HK-2 (cell line): Measurements from ENCODE around the gene SCN7A.

Experiments
- DNase-seq: peaks from one replicate; pipeline ENCODE4 v3.0.0-alpha.2; 2018; ENCODE audit not compliant: unreplicated experiment

Gene SCN7A

DNA sequence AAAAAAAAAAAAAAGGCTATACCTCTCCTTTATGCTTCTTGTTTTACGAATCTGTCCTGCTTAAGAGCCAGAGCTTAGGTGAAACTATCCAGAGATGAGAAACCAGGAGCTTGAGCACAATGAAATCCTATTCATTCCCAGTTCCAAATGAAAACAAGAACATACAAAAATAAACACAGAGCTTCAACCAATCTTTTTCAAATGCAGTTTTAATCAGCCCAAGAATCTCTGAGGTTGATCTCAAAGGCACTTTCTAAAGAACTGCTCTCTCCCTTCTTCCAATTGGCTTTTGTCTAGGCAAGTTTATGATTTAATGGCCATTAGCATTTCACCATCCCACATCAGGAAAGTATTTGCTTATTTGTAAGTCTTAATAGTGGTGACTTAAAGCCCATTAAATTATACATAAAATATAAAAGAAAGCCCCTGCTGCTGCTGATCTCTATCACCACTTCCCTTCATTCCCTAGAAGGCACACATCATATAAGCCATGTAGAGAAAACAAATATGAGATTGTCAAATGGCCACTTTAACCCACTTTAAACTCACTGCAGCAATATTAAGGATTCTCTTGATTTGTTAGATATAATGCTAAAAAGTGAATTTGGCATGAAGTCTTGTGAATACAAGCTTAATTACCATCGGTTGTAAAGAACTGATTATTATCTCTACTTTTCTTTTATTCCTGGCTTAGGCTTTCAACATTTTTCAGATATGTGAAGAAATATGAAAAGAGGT is 89.0 kb downstream of the SCN7A start:
- DNase-seq: no peak

DNA sequence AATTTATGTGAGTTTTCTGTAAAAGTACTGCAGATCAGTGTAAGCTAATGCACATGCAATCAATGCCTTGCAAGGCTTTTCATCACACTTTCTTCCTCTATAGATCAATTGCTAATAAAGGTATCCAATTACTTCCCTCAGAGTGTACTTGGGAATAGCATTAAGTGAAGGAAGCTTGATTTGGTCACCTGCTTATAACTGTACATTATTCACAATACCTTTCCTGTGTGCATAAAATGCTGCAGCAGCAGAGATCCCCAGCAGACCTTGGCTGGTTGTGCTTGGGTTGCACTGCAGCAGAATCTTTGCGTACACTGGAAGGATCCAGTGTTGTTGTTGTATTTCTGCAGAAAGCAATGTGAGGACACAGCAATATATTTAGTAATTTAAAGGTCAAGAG is 99.8 kb downstream of the SCN7A start:
- DNase-seq: no peak

DNA sequence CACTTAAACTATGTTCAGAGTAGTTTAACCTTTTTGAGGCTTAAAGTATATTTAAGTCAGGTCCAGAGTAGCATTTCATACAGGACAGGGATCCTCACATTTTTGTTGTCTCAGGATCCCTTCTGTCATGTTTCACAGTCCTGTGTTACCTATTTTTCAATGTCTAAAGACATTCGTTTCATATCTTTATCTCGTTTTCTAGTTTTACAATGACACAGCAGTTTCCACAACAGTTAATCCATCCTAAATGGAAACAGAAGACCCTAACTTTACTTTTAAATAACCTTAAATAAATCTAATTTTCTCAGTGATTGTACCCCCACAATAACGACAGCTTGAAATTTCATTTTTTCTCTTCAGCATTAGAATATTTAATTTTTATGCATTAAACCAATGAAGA is 101.0 kb downstream of the SCN7A start:
- DNase-seq: no peak

DNA sequence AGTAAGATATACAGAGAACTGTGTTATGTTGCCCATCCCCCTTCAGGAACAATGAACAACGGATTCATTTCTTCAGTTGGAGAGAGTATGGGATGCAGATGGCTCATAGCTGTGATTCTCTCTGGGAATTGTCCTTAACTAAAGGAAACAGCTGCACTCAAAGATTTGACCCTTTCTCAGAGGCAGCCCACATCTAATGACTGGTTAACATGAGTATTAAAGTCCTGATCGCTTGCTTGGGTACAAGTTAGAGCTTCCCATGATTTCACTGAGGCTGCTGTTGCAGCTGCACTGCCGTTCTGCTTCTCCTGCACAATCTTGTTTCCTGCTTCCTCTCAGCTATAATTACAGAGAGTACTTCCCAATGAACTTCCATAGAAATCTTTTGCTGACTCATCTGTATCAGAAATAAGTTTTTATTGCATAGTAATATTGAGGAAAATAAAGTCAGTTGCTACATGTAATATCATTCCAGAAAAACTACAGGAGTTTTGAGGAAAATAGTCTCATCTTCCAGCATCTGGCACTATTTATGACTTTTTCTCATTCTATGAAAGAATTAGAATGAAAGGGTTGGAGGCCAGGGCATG is 105.5 kb downstream of the SCN7A start:
- no peak for DNase-seq

DNA sequence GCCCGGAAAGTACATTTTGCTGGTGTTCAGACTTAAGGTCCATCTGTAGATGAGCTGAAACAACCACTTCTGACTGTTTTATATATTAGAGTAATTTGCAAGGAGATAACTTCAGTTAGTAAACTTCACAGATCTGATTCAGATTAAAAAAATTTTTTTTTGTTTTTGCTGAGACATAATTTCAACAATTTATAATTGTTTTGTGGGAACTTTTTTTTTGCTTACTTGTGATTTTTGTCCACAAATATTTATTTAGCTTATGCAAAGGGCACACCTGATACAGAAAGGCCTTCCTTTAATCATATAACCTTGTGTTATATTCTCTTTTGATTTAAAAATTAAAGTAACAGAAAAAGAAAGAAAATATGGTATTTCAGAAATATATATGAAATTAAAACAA is 108.7 kb downstream of the SCN7A start:
- no peak for DNase-seq

DNA sequence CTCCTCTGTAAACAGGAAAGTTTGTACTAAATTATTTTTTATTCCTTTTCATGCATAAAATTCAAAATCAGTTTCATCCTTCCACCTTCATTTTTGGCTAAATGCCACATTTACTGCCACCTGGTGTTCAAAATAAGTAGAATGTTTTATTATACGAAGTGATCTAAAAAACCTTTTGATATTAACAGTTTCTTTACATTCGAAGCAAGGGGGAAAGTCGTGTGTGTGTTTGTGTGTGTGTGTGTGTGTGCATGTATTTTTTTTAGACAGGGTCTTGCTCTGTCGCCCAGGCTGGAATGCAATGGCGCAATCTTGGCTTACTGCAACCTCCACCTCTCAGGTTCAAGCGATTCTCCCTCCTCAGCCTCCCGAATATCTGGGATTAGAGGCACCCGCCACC is 109.3 kb downstream of the SCN7A start:
- DNase-seq: no peak

DNA sequence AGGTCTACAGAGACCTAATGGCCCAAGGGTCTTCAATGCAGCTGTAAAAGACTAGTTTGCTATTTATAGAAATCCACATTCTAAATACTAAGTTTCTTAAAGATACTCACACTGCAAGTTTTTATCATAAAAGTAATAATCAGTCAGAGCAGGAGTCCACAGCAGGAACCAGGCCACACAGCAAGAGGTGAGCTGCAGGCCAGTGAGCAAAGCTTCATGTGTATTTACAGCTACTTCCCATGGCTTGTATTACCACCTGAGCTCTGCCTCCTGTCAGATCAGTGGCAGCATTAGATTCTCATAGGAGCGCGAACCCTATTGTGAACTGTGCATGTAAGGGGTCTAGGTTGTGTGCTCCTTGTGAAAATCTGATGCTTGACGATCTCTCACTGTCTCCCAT is 111.6 kb downstream of the SCN7A start:
- no peak for DNase-seq

DNA sequence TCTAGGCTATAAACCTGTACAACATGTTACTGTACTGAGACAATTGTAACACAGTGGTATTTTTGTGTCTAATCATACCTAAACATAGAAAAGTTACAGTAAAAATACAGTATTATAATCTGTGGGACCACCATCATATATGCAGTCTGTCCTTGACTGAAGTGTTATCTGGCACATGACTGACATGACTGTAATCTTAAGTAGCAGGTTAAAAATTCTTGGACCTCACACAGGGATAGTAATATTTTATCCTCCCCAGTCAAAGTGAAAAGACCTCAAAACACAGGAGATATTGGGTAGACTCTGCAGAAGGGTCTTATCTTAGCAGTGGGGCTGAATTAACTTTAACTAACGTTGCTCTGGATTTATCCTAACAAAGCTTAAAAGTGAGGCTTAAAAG is 113.4 kb downstream of the SCN7A start:
- DNase-seq: no peak

DNA sequence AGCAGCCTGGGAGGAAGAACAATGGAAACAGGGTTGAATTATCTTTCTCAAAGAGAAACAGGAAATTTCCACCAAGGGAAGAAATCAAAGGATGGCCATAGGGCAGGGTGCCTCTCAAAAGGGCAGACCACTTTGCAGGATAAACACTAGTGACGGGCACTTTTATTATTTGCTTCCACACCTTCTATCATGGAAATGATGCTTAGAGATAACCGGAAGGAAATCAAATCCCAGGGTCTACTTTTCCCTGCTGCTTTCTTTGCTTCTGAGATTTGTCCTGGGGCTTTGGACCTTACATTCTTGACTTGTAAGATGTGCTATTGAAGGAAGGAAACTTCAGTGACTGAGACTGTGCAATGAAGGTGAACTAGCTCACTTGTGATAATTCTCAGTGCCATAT is 117.2 kb downstream of the SCN7A start:
- no peak for DNase-seq

DNA sequence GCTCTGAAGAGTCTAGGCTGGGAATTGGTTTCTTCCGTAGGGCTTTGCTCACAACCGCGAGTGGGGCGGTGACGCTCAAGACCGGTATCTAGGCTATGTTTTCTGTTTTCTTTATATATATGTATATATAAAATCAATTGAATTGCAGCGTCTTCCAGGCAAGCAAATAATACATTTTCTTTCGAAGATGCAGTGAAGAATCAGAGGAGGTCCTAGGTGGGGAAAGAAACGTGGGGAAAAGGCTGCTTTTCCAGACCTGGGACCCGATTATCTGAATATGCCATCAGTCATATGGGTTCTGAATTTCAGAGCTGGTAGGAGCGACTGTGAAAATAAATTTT is 117.6 kb downstream of the SCN7A start:
- DNase-seq: no peak

DNA sequence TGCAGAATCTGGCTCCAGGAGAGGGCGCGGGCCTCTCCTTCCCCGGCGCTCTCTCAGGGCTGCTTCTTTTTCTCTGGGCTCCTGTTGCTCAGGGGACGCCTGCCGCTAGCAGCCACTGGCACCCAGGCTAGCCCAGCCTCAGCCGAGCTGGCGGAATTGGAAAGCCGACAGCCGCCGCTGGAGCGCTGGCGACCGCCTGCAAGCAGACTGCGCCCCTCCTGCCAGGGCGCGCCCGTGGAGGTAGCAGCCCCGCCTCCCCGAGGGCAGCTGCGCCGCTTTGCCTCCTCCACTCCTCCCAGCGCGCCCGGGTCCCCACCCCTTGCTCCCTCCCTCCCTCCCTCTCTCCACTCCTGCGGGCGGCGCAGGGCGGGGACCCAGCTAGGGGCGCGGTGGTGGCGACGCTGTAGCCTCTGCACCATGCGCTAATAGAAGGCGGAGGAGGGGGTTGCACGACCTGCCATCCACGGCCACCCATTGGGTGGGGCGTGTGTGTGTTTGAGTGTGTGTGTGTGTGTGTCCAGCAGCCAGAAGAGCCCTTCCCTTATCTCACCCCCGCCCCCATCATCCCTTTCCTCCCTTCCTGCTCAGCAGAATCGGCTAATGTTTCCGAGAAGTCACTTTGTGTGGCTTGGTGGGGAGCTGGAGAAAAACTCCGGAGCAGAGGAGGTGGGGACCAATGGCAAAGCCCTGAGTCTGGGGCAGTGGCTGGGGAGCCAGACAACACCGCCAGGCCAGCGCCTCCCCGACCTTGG is 118.1 kb downstream of the SCN7A start, which contains the start of gene SCN9A:
TSS of gene SCN9A (minus strand) at position 209 of the 752 bp plus-strand sequence. CDS start 64,188 bp downstream, outside the sequence.
- peak; percentile 53 for DNase-seq

DNA sequence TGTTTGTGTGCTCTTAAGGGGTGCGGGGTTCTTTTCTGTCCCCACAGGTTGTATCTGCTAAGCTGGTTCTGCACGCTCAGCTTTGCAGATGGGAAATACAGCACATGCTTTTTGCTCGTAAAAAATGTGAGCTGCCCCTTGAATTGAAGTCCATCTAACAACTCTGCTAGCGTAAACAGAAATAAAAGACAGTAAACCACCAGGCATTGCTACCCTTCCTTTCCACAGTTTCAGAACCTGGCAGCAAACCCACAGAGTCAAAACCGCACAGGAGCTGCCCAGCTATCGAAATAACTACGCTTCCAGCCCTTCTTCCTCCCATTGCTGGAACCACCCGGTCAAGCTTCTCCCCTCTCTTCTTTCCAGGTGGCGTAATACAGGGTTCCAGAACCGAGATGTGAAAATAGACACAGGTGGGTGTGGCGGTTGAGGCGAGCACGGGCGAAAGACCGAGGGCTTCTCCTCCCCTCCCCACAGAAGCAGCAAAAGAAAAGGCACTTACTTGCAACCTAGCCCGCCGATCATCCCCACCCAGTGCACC is 118.8 kb downstream of the SCN7A start:
- no peak for DNase-seq

DNA sequence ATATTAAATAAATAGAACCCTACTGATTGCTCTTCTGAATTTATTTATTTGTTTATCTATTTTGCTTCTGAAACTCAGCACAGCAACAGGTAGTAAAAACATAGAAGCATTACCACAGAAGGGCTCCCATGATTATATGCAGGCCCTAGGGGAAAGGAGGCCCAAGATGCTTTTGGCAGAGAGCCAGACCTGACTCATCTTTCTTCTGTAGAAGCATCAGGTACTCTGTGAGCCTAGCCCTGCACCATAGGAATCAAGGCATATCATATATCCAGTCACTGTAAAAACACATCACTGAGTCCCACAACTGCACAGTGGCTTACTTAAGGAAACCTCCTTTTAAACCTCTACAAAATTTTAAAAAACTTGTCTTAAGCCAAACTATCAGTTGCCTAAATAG is 120.1 kb downstream of the SCN7A start:
- DNase-seq: peak; percentile 30

DNA sequence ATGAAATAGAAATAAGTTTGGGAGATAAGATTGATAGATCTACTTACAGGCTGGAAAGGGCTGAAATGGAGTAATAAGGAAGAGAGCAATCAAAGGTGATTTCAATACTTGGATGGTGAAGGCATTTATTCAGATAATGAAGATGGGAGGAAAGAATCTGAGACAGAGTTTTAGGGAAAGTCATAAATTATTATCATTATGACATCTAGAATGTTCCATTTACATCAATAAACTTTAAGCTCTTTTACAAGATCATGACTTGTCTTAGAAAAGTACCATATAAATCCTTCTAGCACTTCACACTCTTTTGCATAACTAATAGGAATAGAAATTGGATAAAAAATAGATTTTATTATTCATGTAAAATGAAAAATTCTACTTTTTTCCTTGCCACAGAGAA is 120.5 kb downstream of the SCN7A start:
- DNase-seq: no peak

DNA sequence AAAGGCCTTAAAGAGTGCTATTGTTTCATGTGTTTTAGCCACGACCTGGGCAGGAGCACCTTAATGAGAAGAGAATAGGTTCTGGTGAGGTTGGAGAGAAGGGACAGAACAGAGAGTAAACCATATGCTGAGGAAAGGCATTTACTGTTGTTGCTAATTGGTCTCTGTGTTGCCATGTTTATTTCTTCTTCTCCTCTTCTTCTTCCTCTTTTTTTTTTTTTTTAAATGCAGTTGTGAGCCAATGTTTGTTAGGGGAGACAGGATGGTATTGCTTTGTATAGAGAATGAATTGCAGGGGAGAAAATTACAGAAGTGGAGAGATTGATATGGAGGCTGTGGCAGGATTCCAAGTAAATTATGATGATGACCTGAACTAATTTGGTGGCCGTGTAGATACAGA is 120.9 kb downstream of the SCN7A start:
- no peak for DNase-seq

DNA sequence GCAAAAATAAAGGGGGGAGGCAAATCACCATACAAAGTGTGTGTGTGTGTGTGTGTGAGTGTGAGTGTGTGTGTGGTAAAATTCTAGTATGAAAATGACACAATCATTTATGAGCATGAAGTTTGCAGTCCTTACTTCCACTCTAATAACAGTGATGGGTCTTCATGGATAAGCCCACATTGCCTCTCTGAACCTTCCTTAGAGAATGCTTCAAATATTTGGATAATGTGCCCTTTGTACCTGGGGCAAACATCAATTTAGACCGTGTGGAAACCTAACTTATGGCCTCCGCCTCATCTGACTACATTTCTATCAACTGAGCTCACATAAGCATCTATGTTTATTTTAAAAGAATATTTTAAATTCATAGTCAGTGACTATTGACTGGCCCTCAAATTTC is 122.0 kb downstream of the SCN7A start:
- DNase-seq: no peak

DNA sequence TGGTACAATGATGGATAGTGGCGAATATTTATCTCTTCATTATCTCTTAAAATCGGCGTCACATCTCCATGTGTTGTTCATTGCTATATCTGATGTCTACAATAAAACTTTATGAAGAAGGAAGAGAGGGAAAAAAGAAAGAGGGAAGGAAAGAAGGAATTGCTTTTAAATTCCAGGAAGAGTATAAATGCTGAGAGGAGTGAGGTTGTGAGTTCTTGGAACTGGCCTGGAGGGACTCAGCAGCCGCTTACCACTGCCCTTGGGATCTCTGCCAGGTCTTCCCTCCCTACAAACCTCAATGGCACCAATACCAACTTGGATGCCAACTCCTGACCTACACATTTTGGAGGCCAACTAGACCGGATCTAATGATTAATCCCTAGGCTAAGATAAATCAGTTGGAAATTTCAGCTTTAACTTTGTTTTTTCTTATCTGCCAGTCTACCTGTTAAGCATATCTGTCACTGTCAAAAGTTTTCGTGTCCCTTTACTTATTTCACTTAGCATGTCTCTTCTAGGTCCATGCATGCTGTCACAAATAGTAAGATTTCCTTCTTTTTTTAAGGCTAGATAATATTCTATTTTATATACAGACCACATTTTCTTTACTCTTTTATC is 128.1 kb downstream of the SCN7A start:
- DNase-seq: no peak

DNA sequence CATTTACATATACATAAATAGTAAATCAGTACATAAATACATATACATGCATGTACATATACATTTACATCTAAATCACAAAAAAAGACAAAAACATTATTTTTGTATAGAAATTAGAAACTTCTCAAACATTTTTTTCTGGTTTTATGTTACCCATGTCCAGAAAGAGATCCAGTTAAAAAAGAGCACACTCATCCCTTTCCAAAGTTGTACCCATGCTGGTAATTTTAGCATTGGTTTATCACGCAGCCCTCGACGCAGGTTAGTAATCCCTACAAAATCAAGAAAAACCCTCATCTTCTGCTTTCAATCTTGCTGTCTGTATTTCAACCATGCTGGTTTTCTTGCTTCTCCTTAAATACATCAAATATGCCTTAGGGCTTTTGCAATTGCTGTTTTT is 128.8 kb downstream of the SCN7A start:
- no peak for DNase-seq

DNA sequence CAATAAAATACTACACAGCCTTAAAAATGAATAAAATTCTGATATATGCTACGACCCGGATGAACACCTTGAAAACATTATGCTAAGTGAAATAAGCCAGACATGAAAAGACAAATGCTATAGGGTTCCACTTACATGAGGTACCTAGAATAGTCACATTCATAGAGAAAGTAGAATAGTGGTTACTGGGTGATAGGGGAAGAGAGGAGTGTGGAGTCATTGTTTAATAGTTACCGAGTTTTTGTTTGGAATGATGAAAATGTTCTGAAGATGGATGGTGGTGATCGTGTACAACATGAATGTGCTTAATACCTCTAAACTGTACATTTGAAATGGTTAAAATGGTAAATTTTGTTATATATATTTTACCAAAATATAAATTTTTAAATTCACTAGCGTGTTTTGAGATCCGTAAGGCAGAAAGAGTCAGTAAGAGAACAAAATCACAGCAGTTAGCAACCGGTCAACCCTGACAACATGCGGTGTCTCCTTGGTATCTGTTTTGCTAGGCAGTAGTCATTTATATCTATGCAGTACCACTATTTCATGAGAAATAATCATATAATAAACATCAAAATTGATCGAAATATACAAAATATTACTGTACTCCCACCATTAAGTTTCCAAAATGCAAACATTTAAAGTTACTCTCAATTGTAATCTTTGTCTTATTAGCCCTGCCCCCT is 129.4 kb downstream of the SCN7A start:
- DNase-seq: no peak

DNA sequence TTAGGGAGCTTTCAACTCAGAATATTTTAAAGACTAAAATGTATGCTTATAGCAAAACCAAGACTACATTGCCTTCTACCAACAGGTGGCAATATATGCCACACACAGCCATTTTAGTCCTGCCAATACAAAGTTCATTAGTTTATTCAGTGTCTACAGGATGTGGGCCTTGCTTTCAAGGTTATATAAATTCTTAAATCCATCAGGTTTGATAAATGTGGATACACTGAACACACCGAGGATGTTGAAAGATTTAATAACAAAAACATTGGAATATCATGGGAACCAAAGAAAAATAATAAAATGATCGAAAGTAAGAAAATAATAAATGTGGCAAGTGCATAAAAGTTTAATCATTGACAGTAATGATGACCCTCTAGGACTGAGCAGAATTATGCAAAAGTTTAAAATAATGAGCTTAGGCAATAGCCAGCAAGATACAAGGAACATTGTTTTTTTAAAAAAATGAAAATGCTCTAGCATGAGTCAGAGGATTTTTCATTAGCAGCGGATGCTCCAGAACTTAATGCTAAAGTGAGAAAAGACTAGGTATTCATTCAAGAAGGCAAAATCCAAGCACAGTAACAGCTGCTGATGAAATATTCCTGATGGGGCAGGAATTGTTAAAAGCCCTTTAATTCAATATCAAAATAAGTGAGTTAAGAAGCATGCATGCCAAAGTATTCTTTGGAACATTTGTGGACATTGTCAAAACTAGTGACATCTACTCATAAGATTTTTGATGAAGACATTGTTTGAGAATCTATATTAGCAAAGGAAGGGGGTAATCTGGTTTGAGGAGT is 132.5 kb downstream of the SCN7A start:
- DNase-seq: no peak

DNA sequence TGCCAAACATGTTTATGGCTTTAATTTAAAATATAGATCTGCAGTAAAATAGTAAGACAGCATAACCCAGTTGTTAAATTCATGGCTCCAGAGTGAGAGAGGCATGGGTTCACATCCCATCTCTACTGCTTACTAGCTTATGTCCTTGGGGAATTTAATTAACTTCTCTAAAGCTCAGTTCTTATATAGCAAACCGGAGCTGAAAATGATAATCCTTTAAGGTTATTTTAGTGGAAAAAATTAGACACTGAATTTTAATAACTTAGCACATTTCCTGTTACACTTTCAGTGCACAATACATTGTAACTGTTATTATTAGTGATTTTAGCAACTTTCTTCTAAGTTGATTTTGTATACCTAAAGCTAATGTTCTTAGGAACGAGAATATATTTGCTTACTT is 133.1 kb downstream of the SCN7A start:
- no peak for DNase-seq
